GM23338 (cell line): Measurements from ENCODE around the gene ATXN7L1. TPM values are rescaled to one million over a fixed set of nuclear protein-coding genes. Genes with fewer than 3 reads are reported as not detected.

ENCODE experiments used
- ATAC-seq: fragments of 200-7000 bp; cut with Tn5 transposase; 3 replicates; pipeline ENCODE4 v1.9.1; 2020
- DNase-seq: peaks from one replicate; pipeline ENCODE4 v3.0.0-alpha.2; 2015; ENCODE audit warnings: low spot score
- H2AFZ ChIP-seq: fragments of 200-600 bp; sonication (generic); 2 replicates; pipeline ENCODE4 v1.8.0; 2016; ENCODE audit warnings: antibody characterized with exemption, mild to moderate bottlenecking, moderate library complexity
- H3F3A ChIP-seq: fragments of 200-600 bp; sonication (generic); replicated peaks from 2 replicates; pipeline ENCODE4 v1.8.0; 2017; ENCODE audit warnings: antibody characterized with exemption, mixed run types, low read depth
- H3K27ac ChIP-seq: fragments of 200-600 bp; sonication (generic); 2 replicates; pipeline ENCODE4 v1.6.1; 2016; ENCODE audit warnings: low read depth
- H3K27me3 ChIP-seq: fragments of 200-600 bp; sonication (generic); 2 replicates; pipeline ENCODE4 v1.8.0; 2016; ENCODE audit warnings: mild to moderate bottlenecking, mixed run types, moderate library complexity; ENCODE audit not compliant: insufficient read depth
- H3K36me3 ChIP-seq: fragments of 200-600 bp; sonication (generic); 2 replicates; pipeline ENCODE4 v1.8.0; 2016; ENCODE audit warnings: mild to moderate bottlenecking; ENCODE audit not compliant: insufficient read depth
- H3K4me1 ChIP-seq: fragments of 200-600 bp; sonication (generic); 2 replicates; pipeline ENCODE4 v1.8.0; 2016; ENCODE audit warnings: mild to moderate bottlenecking, moderate library complexity; ENCODE audit not compliant: insufficient read depth
- H3K4me2 ChIP-seq: fragments of 200-600 bp; sonication (generic); 2 replicates; pipeline ENCODE4 v1.7.1; 2017; ENCODE audit warnings: mixed run types
- H3K4me3 ChIP-seq: fragments of 200-600 bp; sonication (generic); 2 replicates; pipeline ENCODE4 v1.6.1; 2016; ENCODE audit warnings: mixed run types
- H3K79me2 ChIP-seq: fragments of 200-600 bp; sonication (generic); replicated peaks from 2 replicates; pipeline ENCODE4 v1.8.0; 2017; ENCODE audit warnings: mild to moderate bottlenecking; ENCODE audit not compliant: insufficient read depth
- H3K9me2 ChIP-seq: fragments of 200-600 bp; sonication (generic); 2 replicates; pipeline ENCODE4 v1.8.0; 2017; ENCODE audit not compliant: insufficient read depth
- H4K20me1 ChIP-seq: fragments of 200-600 bp; sonication (generic); replicated peaks from 2 replicates; pipeline ENCODE4 v1.8.0; 2017; ENCODE audit warnings: mild to moderate bottlenecking; ENCODE audit not compliant: insufficient read depth
- H3K27ac Mint-ChIP-seq: 2 replicates; pipeline ENCODE4 v1.8.0; 2020; ENCODE audit warnings: inconsistent platforms, mild to moderate bottlenecking, moderate library complexity, mixed read lengths
- H3K27me3 Mint-ChIP-seq: 3 replicates; pipeline ENCODE4 v1.8.0; 2022; ENCODE audit warnings: low read depth, mild to moderate bottlenecking, moderate library complexity, mixed read lengths, inconsistent platforms; ENCODE audit not compliant: insufficient read depth, poor library complexity
- H3K36me3 Mint-ChIP-seq: 3 replicates; pipeline ENCODE4 v1.8.0; 2021; ENCODE audit warnings: low read depth, mild to moderate bottlenecking, inconsistent platforms, moderate library complexity, mixed read lengths
- H3K4me1 Mint-ChIP-seq: 3 replicates; pipeline ENCODE4 v1.8.0; 2020; ENCODE audit warnings: mild to moderate bottlenecking, inconsistent platforms, mixed read lengths
- H3K4me3 Mint-ChIP-seq: 3 replicates; pipeline ENCODE4 v1.8.0; 2021; ENCODE audit warnings: moderate library complexity, mild to moderate bottlenecking, inconsistent platforms, mixed read lengths
- H3K9me3 Mint-ChIP-seq: 3 replicates; pipeline ENCODE4 v1.8.0; 2020; ENCODE audit warnings: moderate library complexity, mild to moderate bottlenecking, inconsistent platforms, mixed read lengths
- CREB1 ChIP-seq: fragments of 250-450 bp; sonication (Bioruptor Pico); IDR thresholded peaks from 2 replicates; pipeline ENCODE4 v1.5.0; 2020; ENCODE audit warnings: low read depth, mild to moderate bottlenecking, moderate library complexity
- EZH2 ChIP-seq: fragments of 200-600 bp; sonication (generic); IDR thresholded peaks from one replicate; pipeline ENCODE4 v1.8.0; 2017; ENCODE audit warnings: antibody characterized with exemption, mild to moderate bottlenecking, low read depth; ENCODE audit not compliant: unreplicated experiment
- EZH2phosphoT487 ChIP-seq: fragments of 200-600 bp; sonication (generic); IDR thresholded peaks from one replicate; pipeline ENCODE4 v1.8.1; 2018; ENCODE audit warnings: antibody characterized with exemption; ENCODE audit not compliant: unreplicated experiment
- JUNB ChIP-seq: IDR thresholded peaks from one replicate; pipeline ENCODE4 v1.6.1; 2016; ENCODE audit warnings: antibody characterized with exemption; ENCODE audit not compliant: unreplicated experiment
- NANOG ChIP-seq: IDR thresholded peaks from 2 replicates; pipeline ENCODE4 v1.6.1; 2016; ENCODE audit warnings: antibody characterized with exemption, borderline replicate concordance
- POLR2AphosphoS5 ChIP-seq: IDR thresholded peaks from 2 replicates; pipeline ENCODE4 v1.6.1; 2016; ENCODE audit warnings: antibody characterized with exemption, low read depth
- STAT1 ChIP-seq: IDR thresholded peaks from one replicate; pipeline ENCODE4 v1.6.1; 2016; ENCODE audit warnings: antibody characterized with exemption; ENCODE audit not compliant: unreplicated experiment
- ZNF114 ChIP-seq: fragments of 250-450 bp; sonication (Bioruptor Pico); IDR thresholded peaks from 2 replicates; pipeline ENCODE4 v1.5.0; 2020; ENCODE audit warnings: mild to moderate bottlenecking, moderate library complexity
- ZNF331 ChIP-seq: fragments of 250-450 bp; sonication (Bioruptor Pico); IDR thresholded peaks from 2 replicates; pipeline ENCODE4 v1.5.0; 2020; ENCODE audit warnings: low read depth, mild to moderate bottlenecking, moderate library complexity
- polyA plus RNA-seq: library from polyadenylated mRNA; unstranded; fragments of >200 nt; fragmentation: Nextera tagmentation; extraction: Ambion mirVana; gene quantifications from 2 replicates; pipeline ENCODE4 v1.2.1, GENCODE V29; 2016
- total RNA-seq: library from RNA; depleted of rRNA; stranded (reverse); fragments of >200 nt; shearing (Covaris generic); gene quantifications from 2 replicates; pipeline ENCODE4 v1.2.3, GENCODE V29; 2014
- TF ChIP-seq, protein P1 (sequence below): IDR thresholded peaks from one replicate; pipeline ENCODE4 v1.6.1; 2018; ENCODE audit warnings: antibody characterized with exemption; ENCODE audit not compliant: unreplicated experiment
- TF ChIP-seq, protein P2 (sequence below): IDR thresholded peaks from 2 replicates; pipeline ENCODE4 v1.6.1; 2016; ENCODE audit warnings: antibody characterized with exemption

ATXN7L1 gene
- total and polyA plus RNA-seq, 2 experiments from 2014 or later = 22.8 to 29.8 TPM

DNA sequence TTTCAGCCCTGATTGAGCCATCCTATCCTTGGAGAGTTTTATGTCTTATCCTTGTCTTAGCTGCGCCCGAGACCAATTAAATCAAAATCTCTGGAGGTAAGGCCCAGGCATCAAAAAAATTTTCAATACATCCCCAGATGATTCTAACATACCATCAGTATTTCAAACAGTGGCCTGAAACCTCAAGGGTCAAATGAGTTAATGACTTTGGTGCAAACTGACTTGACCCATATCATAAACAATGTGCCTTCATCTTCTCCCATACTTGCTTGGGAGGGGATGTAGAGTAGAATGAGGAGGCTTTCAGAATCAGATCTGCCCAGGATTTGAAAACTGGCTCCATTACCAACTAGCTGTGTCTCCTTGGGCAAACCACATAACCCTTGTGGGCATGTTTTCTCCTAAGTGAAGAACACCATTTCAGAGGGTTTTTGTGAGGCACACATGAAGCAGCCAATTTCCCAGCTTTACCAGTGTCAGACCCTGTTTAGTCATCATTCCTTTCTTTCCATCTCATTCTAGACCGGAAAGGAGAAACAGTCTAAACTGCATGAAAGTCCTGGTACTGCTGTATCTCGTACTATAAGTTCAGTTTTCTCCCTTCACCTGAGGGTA, 35.7 kb upstream of the ATXN7L1 start:
- Histone ChIP-seq H2AFZ (no peak overlapping the region), H3K4me3 (no peak overlapping the region), H3K9me2 (peaks cover 7% of the 10 kb centered on the region), H3K4me2 (no peak overlapping the region), H3K27ac (no peak overlapping the region), H3F3A (no peaks in the 10 kb centered on the region; the same call in 1 of the 2 replicates), H3K4me1 (no peaks in the 10 kb centered on the region), H3K27me3 (no peaks in the 10 kb centered on the region), H3K79me2 (no peaks in the 10 kb centered on the region), H4K20me1 (no peaks in the 10 kb centered on the region; the same call in 1 of the 2 replicates), H3K36me3 (peaks cover 11% of the 10 kb centered on the region)
- H3K27me3 Mint-ChIP-seq = no peaks in the 10 kb centered on the region
- no peak overlapping the region for H3K27ac Mint-ChIP-seq
- DNase-seq (no peak), ATAC-seq (no peak)
- peaks cover 5% of the 10 kb centered on the region; the same call in 2 of the 3 replicates for H3K4me1 Mint-ChIP-seq
- no peak for TF ChIP-seq STAT1
- TF ChIP-seq, protein P1, sequence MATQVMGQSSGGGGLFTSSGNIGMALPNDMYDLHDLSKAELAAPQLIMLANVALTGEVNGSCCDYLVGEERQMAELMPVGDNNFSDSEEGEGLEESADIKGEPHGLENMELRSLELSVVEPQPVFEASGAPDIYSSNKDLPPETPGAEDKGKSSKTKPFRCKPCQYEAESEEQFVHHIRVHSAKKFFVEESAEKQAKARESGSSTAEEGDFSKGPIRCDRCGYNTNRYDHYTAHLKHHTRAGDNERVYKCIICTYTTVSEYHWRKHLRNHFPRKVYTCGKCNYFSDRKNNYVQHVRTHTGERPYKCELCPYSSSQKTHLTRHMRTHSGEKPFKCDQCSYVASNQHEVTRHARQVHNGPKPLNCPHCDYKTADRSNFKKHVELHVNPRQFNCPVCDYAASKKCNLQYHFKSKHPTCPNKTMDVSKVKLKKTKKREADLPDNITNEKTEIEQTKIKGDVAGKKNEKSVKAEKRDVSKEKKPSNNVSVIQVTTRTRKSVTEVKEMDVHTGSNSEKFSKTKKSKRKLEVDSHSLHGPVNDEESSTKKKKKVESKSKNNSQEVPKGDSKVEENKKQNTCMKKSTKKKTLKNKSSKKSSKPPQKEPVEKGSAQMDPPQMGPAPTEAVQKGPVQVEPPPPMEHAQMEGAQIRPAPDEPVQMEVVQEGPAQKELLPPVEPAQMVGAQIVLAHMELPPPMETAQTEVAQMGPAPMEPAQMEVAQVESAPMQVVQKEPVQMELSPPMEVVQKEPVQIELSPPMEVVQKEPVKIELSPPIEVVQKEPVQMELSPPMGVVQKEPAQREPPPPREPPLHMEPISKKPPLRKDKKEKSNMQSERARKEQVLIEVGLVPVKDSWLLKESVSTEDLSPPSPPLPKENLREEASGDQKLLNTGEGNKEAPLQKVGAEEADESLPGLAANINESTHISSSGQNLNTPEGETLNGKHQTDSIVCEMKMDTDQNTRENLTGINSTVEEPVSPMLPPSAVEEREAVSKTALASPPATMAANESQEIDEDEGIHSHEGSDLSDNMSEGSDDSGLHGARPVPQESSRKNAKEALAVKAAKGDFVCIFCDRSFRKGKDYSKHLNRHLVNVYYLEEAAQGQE = no peak
- TF ChIP-seq, protein P2, sequence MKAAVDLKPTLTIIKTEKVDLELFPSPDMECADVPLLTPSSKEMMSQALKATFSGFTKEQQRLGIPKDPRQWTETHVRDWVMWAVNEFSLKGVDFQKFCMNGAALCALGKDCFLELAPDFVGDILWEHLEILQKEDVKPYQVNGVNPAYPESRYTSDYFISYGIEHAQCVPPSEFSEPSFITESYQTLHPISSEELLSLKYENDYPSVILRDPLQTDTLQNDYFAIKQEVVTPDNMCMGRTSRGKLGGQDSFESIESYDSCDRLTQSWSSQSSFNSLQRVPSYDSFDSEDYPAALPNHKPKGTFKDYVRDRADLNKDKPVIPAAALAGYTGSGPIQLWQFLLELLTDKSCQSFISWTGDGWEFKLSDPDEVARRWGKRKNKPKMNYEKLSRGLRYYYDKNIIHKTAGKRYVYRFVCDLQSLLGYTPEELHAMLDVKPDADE = no peak
- TF ChIP-seq EZH2 = no peak
- TF ChIP-seq NANOG = no peak
- no peak for TF ChIP-seq POLR2AphosphoS5
- no peak for TF ChIP-seq EZH2phosphoT487
- TF ChIP-seq ZNF114 (CRISPR knock-in tag) = no peak
- TF ChIP-seq CREB1 (CRISPR knock-in tag) = no peak
- TF ChIP-seq JUNB = no peak
- H3K9me3 Mint-ChIP-seq = peaks cover 17% of the 10 kb centered on the region
- peaks cover 36% of the 10 kb centered on the region for H3K36me3 Mint-ChIP-seq
- H3K4me3 Mint-ChIP-seq = no peak overlapping the region

DNA sequence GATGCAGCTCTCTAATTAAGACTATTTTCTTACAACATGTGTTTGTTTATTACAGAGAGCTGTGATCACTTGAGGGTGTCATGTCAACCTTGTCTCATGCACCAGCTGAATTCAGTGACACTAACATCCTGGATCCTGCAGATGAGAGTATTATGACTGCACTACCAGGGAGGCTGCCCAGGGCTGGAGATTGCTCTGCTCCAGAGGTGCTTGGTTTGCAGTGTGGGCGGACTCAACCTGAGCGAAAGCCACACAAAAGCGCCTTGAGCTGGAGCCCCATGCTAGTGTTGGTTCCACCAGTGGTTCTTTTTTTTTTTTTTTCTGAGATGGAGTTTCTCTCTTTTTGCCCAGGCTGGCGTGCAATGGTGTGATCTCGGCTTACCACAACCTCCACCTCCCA, 33.8 kb upstream of the ATXN7L1 start:
- H3K9me3 Mint-ChIP-seq = peaks cover 17% of the 10 kb centered on the region
- Histone ChIP-seq H4K20me1 (no peaks in the 10 kb centered on the region; the same call in 1 of the 2 replicates), H3K36me3 (peaks cover 11% of the 10 kb centered on the region), H2AFZ (no peak overlapping the region), H3K27ac (no peak overlapping the region), H3K9me2 (peaks cover 5% of the 10 kb centered on the region), H3K79me2 (no peaks in the 10 kb centered on the region), H3K4me2 (no peak overlapping the region), H3K4me1 (peaks cover 15% of the 10 kb centered on the region), H3F3A (no peaks in the 10 kb centered on the region; the same call in 1 of the 2 replicates), H3K4me3 (no peak overlapping the region), H3K27me3 (no peaks in the 10 kb centered on the region)
- no peak overlapping the region for H3K4me3 Mint-ChIP-seq
- peaks cover 24% of the 10 kb centered on the region for H3K4me1 Mint-ChIP-seq
- H3K27ac Mint-ChIP-seq = no peak overlapping the region
- no peak for DNase-seq
- ATAC-seq = no peak
- peaks cover 30% of the 10 kb centered on the region for H3K36me3 Mint-ChIP-seq
- no peaks in the 10 kb centered on the region for H3K27me3 Mint-ChIP-seq
- no peak for TF ChIP-seq POLR2AphosphoS5
- no peak for TF ChIP-seq NANOG
- no peak for TF ChIP-seq EZH2phosphoT487
- TF ChIP-seq JUNB = no peak
- no peak for TF ChIP-seq STAT1
- no peak for TF ChIP-seq CREB1 (CRISPR knock-in tag)
- no peak for TF ChIP-seq ZNF331 (CRISPR knock-in tag)
- TF ChIP-seq EZH2 = no peak
- no peak for TF ChIP-seq ZNF114 (CRISPR knock-in tag)
